Activated B cell treated with CpG ODN at 0.5 μM for 24 hours (primary cell): ENCODE measurements around the gene CLEC4M. TPM values are rescaled to one million over a fixed set of nuclear protein-coding genes. Genes with fewer than 3 reads are reported as not detected.
A peak's percentile ranks its signal among the peaks of the same experiment; 100 is the strongest.

Experiments
- ATAC-seq: fragments of 200-7000 bp; cut with Tn5 transposase; one replicate; pipeline ENCODE4 v1.10.0; 2021; ENCODE audit warnings: low read depth, mild to moderate bottlenecking, moderate library complexity
- CTCF ChIA-PET: fragments of 350-600 bp; sonication (Branson Sonifier 250); formaldehyde crosslinking; loops from one replicate; lab custom pipeline; 2021; ENCODE audit warnings: antibody characterized with exemption; lab: Charles Lee
- POLR2A ChIA-PET: fragments of 350-600 bp; sonication (Branson Sonifier 250); formaldehyde crosslinking; loops from one replicate; lab custom pipeline; 2021; ENCODE audit warnings: antibody characterized with exemption; lab: Charles Lee
- DNase-seq: peaks from one replicate; pipeline ENCODE4 v3.0.0; 2022
- H3K27ac Mint-ChIP-seq: one replicate; pipeline ENCODE4 v1.8.0; 2020; ENCODE audit warnings: mixed read lengths
- H3K27me3 Mint-ChIP-seq: one replicate; pipeline ENCODE4 v1.8.0; 2021; ENCODE audit warnings: mixed read lengths
- H3K36me3 Mint-ChIP-seq: one replicate; pipeline ENCODE4 v1.8.0; 2021; ENCODE audit warnings: low read depth, mixed read lengths
- H3K4me1 Mint-ChIP-seq: one replicate; pipeline ENCODE4 v1.8.0; 2021; ENCODE audit warnings: mixed read lengths
- H3K4me3 Mint-ChIP-seq: one replicate; pipeline ENCODE4 v1.8.0; 2020; ENCODE audit warnings: mild to moderate bottlenecking, mixed read lengths
- H3K9me3 Mint-ChIP-seq: one replicate; pipeline ENCODE4 v1.8.0; 2020; ENCODE audit warnings: mixed read lengths
- CTCF ChIP-seq: fragments of 200-600 bp; IDR thresholded peaks from one replicate; pipeline ENCODE4 v1.8.0; 2022; ENCODE audit warnings: antibody characterized with exemption, mild to moderate bottlenecking
- intact Hi-C: fragments of 100-400 bp; cut with micrococcal nuclease; formaldehyde crosslinking; loops from one replicate; pipeline ENCODE4 v1.15.1; 2024
- total RNA-seq: library from RNA; stranded (reverse); gene quantifications from 2 replicates; pipeline ENCODE4 v1.2.3, GENCODE V29; 2022

CLEC4M gene
- total RNA-seq, result 1.3 and 2.0 TPM in 2 replicates

GRCh38 chr19:7762719-7763293 is at the start of gene CLEC4M:
Gene CLEC4M (plus strand): TSS chr19:7763243. CDS start chr19:7763267, 24 bp downstream.
- peaks cover 19% of the 10 kb centered on the region for H3K4me1 Mint-ChIP-seq

GRCh38 chr19:7715671-7716070 is 47.4 kb upstream of the CLEC4M start:
- no peak for ATAC-seq
- H3K4me3 Mint-ChIP-seq, result no peak overlapping the region
- no peak for TF ChIP-seq CTCF
- H3K27ac Mint-ChIP-seq, result peak overlapping the region; percentile 85
- CTCF ChIA-PET, result no interaction called here
- H3K9me3 Mint-ChIP-seq, result no peaks in the 10 kb centered on the region
- intact Hi-C loops, result loop anchor here (5.0 kb wide), 1 partner anchor 33 kb away; the partner anchor contains the start of gene TRAPPC5
- no peaks in the 10 kb centered on the region for H3K27me3 Mint-ChIP-seq
- no peak for DNase-seq
- no peaks in the 10 kb centered on the region for H3K36me3 Mint-ChIP-seq
- peaks cover 63% of the 10 kb centered on the region for H3K4me1 Mint-ChIP-seq
- POLR2A ChIA-PET, result interaction anchor here (0.6 to 2.7 kb wide), 8 partner anchors 10 to 35 kb away, joined by 3 to 9 read pairs (median 4); partner anchors contain the start of genes FCER2 and TRAPPC5

More at GRCh38 chr19:7762719-7763293, at the start of gene CLEC4M:
- peaks cover 5% of the 10 kb centered on the region for H3K9me3 Mint-ChIP-seq
- H3K36me3 Mint-ChIP-seq, result peaks cover 4% of the 10 kb centered on the region
- intact Hi-C loops, result no loop called here
- TF ChIP-seq CTCF, result no peak
- ATAC-seq (no peak), DNase-seq (no peak)
- H3K4me3 Mint-ChIP-seq, result peak within 1 kb of the TSS; percentile 20
- peaks cover 8% of the 10 kb centered on the region for H3K27me3 Mint-ChIP-seq
- POLR2A ChIA-PET, result interaction anchor here (1.3 kb wide), 1 partner anchor 11 kb away, joined by 4 read pairs; no protein-coding TSS in a partner anchor
- H3K27ac Mint-ChIP-seq, result peak within 1 kb of the TSS; percentile 69
- CTCF ChIA-PET, result interaction anchor here (0.6 kb wide), 1 partner anchor 891 kb away, joined by 3 read pairs; no protein-coding TSS in a partner anchor

- H3K4me3 Mint-ChIP-seq, result no peak overlapping the region
- TF ChIP-seq CTCF, result no peak
- DNase-seq, result no peak
- H3K4me1 Mint-ChIP-seq, result peaks cover 60% of the 10 kb centered on the region
- ATAC-seq, result no peak
- peak overlapping the region; percentile 18 for H3K27ac Mint-ChIP-seq
- H3K9me3 Mint-ChIP-seq, result no peaks in the 10 kb centered on the region
- H3K36me3 Mint-ChIP-seq, result no peaks in the 10 kb centered on the region
- intact Hi-C loops, result loop anchor here (5.0 kb wide), 1 partner anchor 34 kb away; the partner anchor contains the start of gene TRAPPC5
- H3K27me3 Mint-ChIP-seq, result no peaks in the 10 kb centered on the region
- POLR2A ChIA-PET, result interaction anchor here (1.4 to 1.7 kb wide), 2 partner anchors 27 to 36 kb away, joined by 4 to 5 read pairs; partner anchors contain the start of gene TRAPPC5
- CTCF ChIA-PET, result no interaction called here
Measured at GRCh38 chr19:7716762-7717161, 46.3 kb upstream of the CLEC4M start.

GRCh38 chr19:7718668-7719067 is 44.4 kb upstream of the CLEC4M start:
- no peak for TF ChIP-seq CTCF
- Mint-ChIP-seq H3K27me3 (no peaks in the 10 kb centered on the region), H3K9me3 (no peaks in the 10 kb centered on the region), H3K27ac (peak overlapping the region; percentile 80), H3K4me3 (peak overlapping the region; percentile 65), H3K4me1 (peaks cover 63% of the 10 kb centered on the region), H3K36me3 (no peaks in the 10 kb centered on the region)
- intact Hi-C loops, result loop anchor here (2.0 to 5.0 kb wide), 2 partner anchors 14 to 36 kb away; partner anchors contain the start of gene TRAPPC5
- DNase-seq, result no peak
- ChIA-PET POLR2A (interaction anchor here (0.6 to 1.3 kb wide), 7 partner anchors 10 to 490 kb away, joined by 4 to 7 read pairs (median 7); partner anchors contain the start of genes CERS4, FCER2 and TRAPPC5), CTCF (interaction anchor here (0.7 to 0.8 kb wide), 2 partner anchors 10 to 38 kb away, joined by 3 to 4 read pairs; partner anchors contain the start of gene TRAPPC5)
- peak; percentile 69 for ATAC-seq

GRCh38 chr19:7720351-7720750 is 42.7 kb upstream of the CLEC4M start:
- H3K27me3 Mint-ChIP-seq, result no peaks in the 10 kb centered on the region
- no peaks in the 10 kb centered on the region for H3K36me3 Mint-ChIP-seq
- POLR2A ChIA-PET, result no interaction called here
- H3K9me3 Mint-ChIP-seq, result no peaks in the 10 kb centered on the region
- DNase-seq (no peak), ATAC-seq (no peak)
- no peak overlapping the region for H3K27ac Mint-ChIP-seq
- CTCF ChIA-PET, result no interaction called here
- no peak overlapping the region for H3K4me3 Mint-ChIP-seq
- TF ChIP-seq CTCF, result no peak
- peaks cover 48% of the 10 kb centered on the region for H3K4me1 Mint-ChIP-seq
- intact Hi-C loops, result no loop called here
